ENCODE measurements around the gene PABPN1L.

The PABPN1L gene, protein sequence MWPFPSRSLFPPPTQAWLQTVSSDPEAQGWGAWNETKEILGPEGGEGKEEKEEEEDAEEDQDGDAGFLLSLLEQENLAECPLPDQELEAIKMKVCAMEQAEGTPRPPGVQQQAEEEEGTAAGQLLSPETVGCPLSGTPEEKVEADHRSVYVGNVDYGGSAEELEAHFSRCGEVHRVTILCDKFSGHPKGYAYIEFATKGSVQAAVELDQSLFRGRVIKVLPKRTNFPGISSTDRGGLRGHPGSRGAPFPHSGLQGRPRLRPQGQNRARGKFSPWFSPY

DNA sequence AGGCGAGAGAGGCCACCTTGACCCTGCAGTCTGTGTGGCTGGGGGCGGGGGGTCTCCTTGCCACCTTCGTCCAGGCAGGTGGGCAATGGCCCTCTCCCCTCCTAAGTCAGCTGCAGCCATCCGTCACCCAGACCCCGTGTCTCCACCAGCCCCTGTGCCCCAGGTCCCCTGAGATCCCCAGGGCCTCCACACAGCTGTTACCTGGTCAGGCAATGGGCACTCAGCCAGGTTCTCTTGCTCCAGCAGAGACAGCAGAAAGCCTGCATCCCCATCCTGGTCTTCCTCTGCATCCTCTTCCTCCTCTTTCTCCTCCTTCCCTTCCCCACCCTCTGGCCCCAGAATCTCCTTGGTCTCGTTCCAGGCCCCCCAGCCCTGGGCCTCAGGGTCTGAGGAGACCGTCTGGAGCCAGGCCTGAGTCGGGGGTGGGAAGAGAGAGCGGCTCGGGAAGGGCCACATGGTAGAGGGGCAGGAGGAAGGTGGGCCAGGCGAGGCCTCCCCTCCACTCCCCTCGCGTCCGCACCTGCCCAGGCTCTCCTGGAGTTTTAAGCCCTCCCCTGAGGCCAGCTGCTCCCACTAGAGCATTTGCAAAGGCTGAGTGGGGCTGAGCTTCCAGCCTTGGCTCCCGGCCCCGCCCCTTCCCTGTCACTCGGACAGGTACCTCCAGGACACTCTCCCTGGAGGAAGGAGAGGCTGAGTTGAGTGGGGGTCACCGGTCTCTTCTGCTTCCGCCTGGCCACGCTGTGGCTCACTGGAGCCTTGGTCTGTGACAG, at the start of gene PABPN1L:
Gene PABPN1L, minus strand, starts transcription at position 510 of the 770 bp plus-strand sequence. Its CDS starts 54 bp downstream, at position 456.
- DNase-seq (ENCODE audit: low read depth): no peak

GRCh38 chr16:88915639-88916327, 49.3 kb upstream of the PABPN1L start:
- no peak for DNase-seq (ENCODE audit: low read depth)

DNA sequence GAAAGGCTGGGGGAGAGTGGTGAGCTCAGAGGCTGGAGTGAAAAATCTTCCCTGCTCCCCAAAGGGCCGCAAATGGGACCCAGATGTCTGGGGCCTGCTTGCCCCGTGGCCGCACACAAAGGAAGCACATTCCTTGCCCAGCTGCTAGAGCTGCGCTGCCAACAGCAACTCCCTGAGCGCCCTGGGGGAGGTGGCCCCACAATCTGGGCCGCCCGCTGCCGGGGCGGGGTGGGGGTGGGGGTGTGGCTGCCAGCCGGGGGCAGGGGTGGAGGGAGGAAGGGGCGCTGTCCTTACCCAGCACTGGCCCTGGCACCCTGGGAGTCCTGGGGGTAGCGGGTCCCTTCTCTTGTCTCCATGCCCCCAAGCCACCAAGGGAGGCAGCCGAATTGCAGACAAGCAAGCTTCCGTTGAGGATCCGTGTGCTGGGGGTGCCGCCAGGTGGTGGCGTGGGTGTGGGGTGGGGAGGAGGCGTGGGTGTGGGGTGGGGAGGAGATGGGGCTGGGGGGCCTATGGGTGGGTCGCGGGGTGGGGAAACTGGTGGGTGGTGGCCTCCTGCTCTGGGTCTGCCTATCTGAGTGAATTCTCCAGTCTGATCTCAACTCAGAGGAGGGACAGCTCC, 48.4 kb upstream of the PABPN1L start:
- DNase-seq (ENCODE audit: low read depth): no peak

DNA sequence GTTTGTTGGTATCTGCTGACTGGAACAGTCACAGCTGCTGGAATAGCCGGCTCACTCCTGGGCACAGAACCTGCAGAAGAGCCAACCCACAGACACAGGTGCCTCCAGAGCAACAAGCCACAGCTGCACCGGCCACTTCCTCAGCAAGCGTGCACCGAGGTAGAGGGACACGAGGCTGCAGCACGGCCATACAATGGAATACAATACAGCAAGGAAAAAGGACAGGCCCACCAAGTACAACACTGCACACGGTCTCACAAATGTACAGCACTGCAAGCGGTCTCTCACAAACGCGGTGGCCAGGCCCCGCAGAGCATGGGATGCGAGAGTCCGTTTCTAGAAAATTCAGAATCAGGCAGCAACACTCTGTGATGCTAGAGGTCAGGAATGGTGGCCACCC, 47.4 kb upstream of the PABPN1L start:
- no peak for DNase-seq (ENCODE audit: low read depth)

GRCh38 chr16:88913001-88913612, 46.6 kb upstream of the PABPN1L start:
- DNase-seq (ENCODE audit: low read depth): no peak

DNA sequence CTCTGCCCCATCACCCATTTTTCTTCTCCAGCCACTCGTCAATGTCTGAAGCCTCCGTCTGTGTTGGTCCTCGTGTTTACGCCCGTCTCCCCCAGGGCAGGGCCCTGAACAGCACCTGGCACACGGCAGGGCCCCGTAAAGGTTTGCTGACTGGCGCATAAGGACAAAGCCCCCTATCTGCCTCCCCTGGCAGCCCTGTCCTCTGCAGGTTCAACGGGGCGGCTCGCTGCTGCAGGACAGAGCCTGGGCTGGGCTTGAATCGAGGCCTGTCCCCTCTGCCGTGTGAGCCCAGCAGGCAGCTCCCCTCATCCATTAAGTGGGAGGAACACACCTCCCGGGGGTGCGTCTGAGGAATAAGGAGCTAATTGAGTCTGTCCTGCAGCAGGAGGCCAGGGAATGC, 46.1 kb upstream of the PABPN1L start:
- DNase-seq (ENCODE audit: low read depth): no peak

DNA sequence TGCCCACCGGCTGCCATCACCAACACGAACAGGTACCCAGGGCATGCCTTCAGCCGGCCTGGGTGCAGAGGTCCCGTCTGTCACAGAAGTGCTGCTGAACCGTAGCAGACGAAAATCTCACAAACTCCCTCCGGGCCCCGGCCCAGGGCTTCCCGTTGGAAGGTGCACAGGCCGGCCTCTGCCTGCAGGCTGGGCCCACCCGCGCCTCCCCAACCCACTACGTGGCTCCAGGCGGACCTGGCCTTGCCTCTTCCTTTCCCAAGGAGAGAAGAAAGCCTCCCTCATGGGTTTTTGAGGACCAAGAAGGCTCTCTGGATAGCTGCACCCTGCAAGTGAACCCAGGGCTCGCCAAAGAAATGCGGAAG, 45.5 kb upstream of the PABPN1L start:
- no peak for DNase-seq (ENCODE audit: low read depth)

DNA sequence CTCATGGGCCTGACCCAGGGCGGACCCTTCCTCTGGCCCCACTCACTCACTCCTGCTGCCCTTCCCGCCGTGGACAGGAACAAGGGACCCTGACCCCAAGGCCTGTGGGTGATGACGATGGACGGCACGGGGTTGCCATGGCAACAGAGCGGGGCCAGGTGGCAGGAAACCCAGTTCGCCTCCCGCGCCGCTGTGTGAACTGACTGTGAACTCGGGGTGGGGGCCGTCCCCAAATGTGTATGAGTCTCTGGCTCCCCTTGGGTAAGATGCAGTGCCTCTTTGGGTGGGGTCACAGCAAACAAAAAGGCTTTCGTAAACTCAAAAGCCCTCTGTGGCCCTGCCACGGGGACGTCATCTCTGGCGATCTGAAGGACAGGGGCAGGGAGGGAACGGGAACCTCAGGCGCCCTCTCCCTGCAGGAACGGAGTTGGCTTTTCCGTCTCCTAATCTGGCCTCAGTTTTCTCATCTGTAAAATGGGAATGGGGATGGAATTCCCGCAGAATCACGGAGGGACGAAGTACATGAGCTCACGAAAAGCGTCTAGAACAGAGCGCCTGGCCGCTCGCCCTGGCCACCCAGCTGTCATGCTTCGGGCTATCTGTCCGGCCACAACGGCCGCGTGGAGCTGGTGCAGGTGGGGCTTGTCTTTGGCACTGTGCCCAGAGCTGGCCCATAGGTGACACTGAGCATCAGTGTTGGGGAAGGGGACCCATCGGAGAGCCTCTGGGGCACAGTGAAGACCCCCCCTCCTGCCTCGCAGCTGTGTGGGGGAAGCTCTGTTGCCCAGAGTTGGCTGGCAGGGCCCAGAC, 44.9 kb upstream of the PABPN1L start:
- no peak for DNase-seq (ENCODE audit: low read depth)

GRCh38 chr16:88910284-88911135, 44.0 kb upstream of the PABPN1L start:
- no peak for DNase-seq (ENCODE audit: low read depth)

GRCh38 chr16:88909431-88910210, 43.2 kb upstream of the PABPN1L start:
- DNase-seq (ENCODE audit: low read depth): no peak

DNA sequence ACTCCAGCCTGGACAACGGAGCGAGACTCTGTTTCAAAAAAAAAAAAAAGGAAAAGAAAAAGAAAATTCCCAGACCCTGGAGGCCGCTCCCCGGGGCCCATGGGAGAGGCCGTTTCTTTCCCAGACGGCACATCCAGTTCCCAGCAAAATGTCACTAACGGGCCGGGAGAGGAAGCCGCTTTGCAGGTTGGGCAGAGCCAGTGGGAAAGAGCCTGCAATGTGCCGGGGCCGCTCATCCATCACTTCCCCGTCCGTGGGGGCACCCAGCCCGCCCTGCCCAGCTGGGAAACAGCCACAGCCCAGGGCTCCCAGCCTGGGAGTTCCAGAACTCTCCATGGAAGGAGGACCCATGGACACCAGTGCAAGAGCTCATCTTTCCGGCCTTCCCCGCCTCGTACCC, 41.8 kb upstream of the PABPN1L start:
- DNase-seq (ENCODE audit: low read depth): no peak

- no peak for DNase-seq (ENCODE audit: low read depth)
Measured at GRCh38 chr16:88907768-88908167, 41.3 kb upstream of the PABPN1L start.

DNA sequence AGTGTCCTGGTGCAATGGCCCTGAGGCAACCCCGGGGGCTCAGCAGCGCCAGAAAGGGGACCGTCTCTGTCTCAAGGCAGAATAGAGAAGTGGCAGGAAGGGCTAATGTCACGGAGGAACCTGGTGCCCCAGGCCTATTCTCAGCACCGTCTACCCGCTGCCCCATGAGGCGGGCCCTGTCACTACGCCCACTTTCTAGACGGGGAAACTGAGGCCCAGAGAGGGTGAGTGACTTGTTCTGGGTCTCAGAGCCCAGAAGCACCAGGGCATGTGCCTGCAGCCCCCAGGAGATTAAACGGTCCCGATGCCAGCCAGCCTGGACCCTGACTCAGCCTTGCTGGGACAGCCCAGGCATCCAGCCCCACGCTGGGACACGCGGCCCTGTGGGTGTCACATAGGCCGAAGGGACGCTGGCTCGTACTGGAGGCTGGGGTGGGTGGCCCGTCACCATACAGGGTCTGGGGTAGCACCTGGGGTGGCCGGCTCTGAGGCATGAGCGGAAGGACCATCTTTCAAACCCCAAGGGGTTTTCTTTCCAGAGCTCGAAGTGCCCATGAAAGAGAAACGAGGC, 40.2 kb upstream of the PABPN1L start:
- no peak for DNase-seq (ENCODE audit: low read depth)

- DNase-seq (ENCODE audit: low read depth): no peak
Measured at GRCh38 chr16:88906020-88906419, 39.6 kb upstream of the PABPN1L start.

- DNase-seq (ENCODE audit: low read depth): no peak
Measured at GRCh38 chr16:88905563-88905962, 39.1 kb upstream of the PABPN1L start.

- DNase-seq (ENCODE audit: low read depth): no peak
Measured at GRCh38 chr16:88904676-88905365, 38.4 kb upstream of the PABPN1L start.

DNA sequence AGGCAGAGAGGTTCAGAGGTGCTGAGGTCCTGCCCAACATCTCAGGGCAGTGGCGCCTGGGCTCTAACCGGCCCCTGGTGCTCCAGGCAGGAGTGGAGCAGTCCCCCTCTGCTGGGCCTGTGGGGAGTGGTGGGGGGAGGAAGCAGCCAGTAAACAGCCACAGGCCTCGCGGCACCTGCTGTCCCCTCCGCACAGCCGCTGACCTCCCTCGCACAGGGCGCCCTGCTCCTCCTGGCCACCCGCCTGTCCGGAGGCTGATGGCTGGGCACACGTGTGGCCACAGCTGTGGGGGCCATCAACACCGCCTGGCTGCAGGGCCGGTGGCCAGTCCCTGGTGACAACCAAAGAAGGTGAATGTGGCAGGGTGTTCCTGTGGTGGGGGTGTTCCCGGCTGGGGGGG, 36.8 kb upstream of the PABPN1L start:
- DNase-seq (ENCODE audit: low read depth): no peak

DNA sequence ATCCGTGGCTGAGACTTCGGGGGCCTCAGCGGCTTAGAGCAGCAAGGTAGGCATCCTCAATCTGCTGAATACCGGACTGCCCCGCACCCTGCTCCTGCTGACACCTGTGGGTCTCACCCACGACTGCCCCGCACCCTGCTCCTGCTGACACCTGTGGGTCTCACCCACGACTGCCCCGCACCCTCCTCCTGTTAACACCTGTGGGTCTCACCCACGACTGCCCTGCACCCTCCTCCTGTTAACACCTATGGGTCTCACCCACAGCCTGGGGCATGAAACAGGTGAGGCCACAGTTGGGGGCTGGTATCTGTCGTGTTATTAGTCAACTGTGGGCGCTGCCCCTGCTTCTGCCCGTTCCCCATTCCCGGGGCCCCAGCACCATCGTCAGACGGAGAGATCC, 36.3 kb upstream of the PABPN1L start:
- DNase-seq (ENCODE audit: low read depth): no peak
